HepG2 (cell line): ENCODE results near the gene CFAP210. TPM values are rescaled to one million over a fixed set of nuclear protein-coding genes. Genes with fewer than 3 reads are reported as not detected.

Experiments used
- ATAC-seq: fragments of 200-7000 bp; cut with Tn5 transposase; 3 replicates; pipeline ENCODE4 v1.9.1; 2020; ENCODE audit warnings: mild to moderate bottlenecking, moderate library complexity
- BruUV-seq: library from RNA; stranded (reverse); fragments of 400-500 nt; replicated peaks from 2 replicates; lab custom pipeline; 2021; lab: Mats Ljungman, UMichigan
- CTCF ChIA-PET: fragments of 300-600 bp; formaldehyde crosslinking; extraction: SDS; loops from one replicate; lab custom pipeline; 2021; ENCODE audit warnings: low total read pairs, inconsistent platforms, low intra/inter-chr PET ratio; lab: Yijun Ruan, JAX
- POLR2A ChIA-PET: fragments of 350-600 bp; sonication (Branson Sonifier 250); formaldehyde crosslinking; loops from one replicate; lab custom pipeline; 2020; ENCODE audit warnings: antibody characterized with exemption, inconsistent platforms; lab: Yijun Ruan, JAX
- DNase-seq: peaks from one replicate; pipeline ENCODE4 v3.0.0-alpha.2; 2015; ENCODE audit warnings: low spot score
- FAIRE-seq: peaks from 3 replicates; lab custom pipeline; 2011; peaks lifted over from hg19 to GRCh38; lab: Jason Lieb, UNC
- H2AFZ ChIP-seq: one replicate; pipeline ENCODE4 v1.6.1; 2011; ENCODE audit warnings: low read length, inconsistent platforms
- H3K27ac ChIP-seq: fragments of 300-600 bp; 3 replicates; pipeline ENCODE4 v1.8.0; 2011; ENCODE audit warnings: mixed run types, mild to moderate bottlenecking, mixed read lengths, low read length, inconsistent platforms; ENCODE audit not compliant: insufficient read depth; ENCODE audit errors: extremely low read length
- H3K27me3 ChIP-seq, 2 experiments: fragments of 200-600 bp in 1 of 2; 2 replicates in 1 of 2; 3 replicates in 1 of 2; pipeline versions ENCODE4 v1.6.0 to v1.8.0; 2011; ENCODE audit warnings: low read length in 2 of 2, mild to moderate bottlenecking in 2 of 2, moderate library complexity in 2 of 2, inconsistent platforms in 1 of 2; ENCODE audit not compliant: insufficient read depth in 2 of 2, control insufficient read depth in 1 of 2
- H3K36me3 ChIP-seq, 2 experiments: fragments of 200-600 bp in 1 of 2; replicated peaks in 1 of 2; 2 replicates in 1 of 2; 3 replicates in 1 of 2; pipeline versions ENCODE4 v1.5.1 to v1.8.0; 2011; ENCODE audit warnings: low read length in 2 of 2, inconsistent platforms in 1 of 2; ENCODE audit not compliant: insufficient read depth in 2 of 2, control insufficient read depth in 1 of 2
- H3K4me1 ChIP-seq: 2 replicates; pipeline ENCODE4 v1.5.1; 2012; ENCODE audit warnings: low read length, inconsistent platforms; ENCODE audit not compliant: insufficient read depth
- H3K4me2 ChIP-seq: 2 replicates; pipeline ENCODE4 v1.6.0; 2011; ENCODE audit warnings: low read depth, low read length, inconsistent platforms
- H3K4me3 ChIP-seq, 3 experiments: fragments of 200-600 bp in 1 of 3; sonication (generic), shearing (Covaris generic) in 1 of 3; replicated peaks in 1 of 3; 2 replicates each; pipeline ENCODE4 v1.5.1; 2011 to 2016; ENCODE audit warnings: low read length in 3 of 3, inconsistent platforms in 2 of 3, low read depth in 2 of 3, mild to moderate bottlenecking in 2 of 3, control low read depth in 1 of 3, mixed read lengths in 1 of 3; ENCODE audit not compliant: insufficient read depth in 1 of 3
- H3K79me2 ChIP-seq: one replicate; pipeline ENCODE4 v1.6.1; 2011; ENCODE audit warnings: low read length, inconsistent platforms; ENCODE audit not compliant: insufficient read depth
- H3K9ac ChIP-seq: 2 replicates; pipeline ENCODE4 v1.6.0; 2011; ENCODE audit warnings: mild to moderate bottlenecking, low read depth, low read length, inconsistent platforms; ENCODE audit not compliant: insufficient read depth
- H3K9me3 ChIP-seq: 2 replicates; pipeline ENCODE4 v1.5.1; 2012; ENCODE audit warnings: mild to moderate bottlenecking, low read length
- H4K20me1 ChIP-seq: 2 replicates; pipeline ENCODE4 v1.6.0; 2011; ENCODE audit warnings: inconsistent platforms, mild to moderate bottlenecking, low read length, moderate library complexity; ENCODE audit not compliant: insufficient read depth
- AFF4 ChIP-seq: sonication (generic); formaldehyde crosslinking; IDR thresholded peaks from 2 replicates; pipeline ENCODE4 v1.4.0; 2020; ENCODE audit warnings: missing genetic modification reagents
- AGO1 ChIP-seq: fragments of 200-400 bp; formaldehyde crosslinking; IDR thresholded peaks from 2 replicates; pipeline ENCODE4 v1.6.1; 2017; ENCODE audit warnings: mild to moderate bottlenecking, low read depth, low read length, moderate library complexity; ENCODE audit not compliant: poor library complexity, severe bottlenecking
- BHLHE40 ChIP-seq: IDR thresholded peaks from 2 replicates; pipeline ENCODE4 v1.6.1; 2011; ENCODE audit warnings: low read length, improper control_type of control experiment
- DR1 ChIP-seq: sonication (generic); formaldehyde crosslinking; IDR thresholded peaks from 2 replicates; pipeline ENCODE4 v1.8.0; 2021; ENCODE audit warnings: mild to moderate bottlenecking, missing genetic modification reagents, inconsistent platforms
- FOXJ3 ChIP-seq: sonication (generic); formaldehyde crosslinking; IDR thresholded peaks from 2 replicates; pipeline ENCODE4 v1.4.0; 2020; ENCODE audit warnings: missing genetic modification reagents, mild to moderate bottlenecking, borderline replicate concordance
- IRF2 ChIP-seq: IDR thresholded peaks from 2 replicates; pipeline ENCODE4 v1.6.1; 2018; ENCODE audit warnings: missing genetic modification reagents, missing compliant biosample characterization
- KDM1A ChIP-seq: IDR thresholded peaks from 2 replicates; pipeline ENCODE4 v1.6.1; 2016; ENCODE audit warnings: missing compliant biosample characterization
- MATR3 ChIP-seq: sonication (generic); formaldehyde crosslinking; IDR thresholded peaks from 2 replicates; pipeline ENCODE4 v1.4.0; 2020; ENCODE audit warnings: missing genetic modification reagents
- NRL ChIP-seq: sonication (generic); formaldehyde crosslinking; IDR thresholded peaks from 2 replicates; pipeline ENCODE4 v1.5.0; 2020; ENCODE audit warnings: missing genetic modification reagents, mild to moderate bottlenecking, moderate library complexity, borderline replicate concordance
- PAX8 ChIP-seq: sonication (generic); formaldehyde crosslinking; IDR thresholded peaks from 2 replicates; pipeline ENCODE4 v1.8.0; 2022; ENCODE audit warnings: mild to moderate bottlenecking, missing genetic modification reagents, borderline replicate concordance
- RBM22 ChIP-seq: fragments of 200-400 bp; formaldehyde crosslinking; optimal IDR thresholded peaks from 2 replicates; pipeline ENCODE3; 2017; ENCODE audit warnings: mild to moderate bottlenecking, low read length, moderate library complexity
- RXRA ChIP-seq: sonication (generic); formaldehyde crosslinking; IDR thresholded peaks from 2 replicates; pipeline ENCODE4 v1.5.1; 2020; ENCODE audit warnings: missing genetic modification reagents
- SRSF4 ChIP-seq: fragments of 200-400 bp; formaldehyde crosslinking; IDR thresholded peaks from one replicate; pipeline ENCODE4 v1.6.1; 2018; ENCODE audit warnings: mild to moderate bottlenecking, low read depth, low read length, moderate library complexity; ENCODE audit not compliant: poor library complexity, severe bottlenecking
- STAT5B ChIP-seq: sonication (generic); formaldehyde crosslinking; IDR thresholded peaks from 2 replicates; pipeline ENCODE4 v1.4.0; 2020; ENCODE audit warnings: missing genetic modification reagents
- SYNCRIP ChIP-seq: fragments of 200-400 bp; formaldehyde crosslinking; IDR thresholded peaks from 2 replicates; pipeline ENCODE4 v1.6.1; 2018; ENCODE audit warnings: mild to moderate bottlenecking, low read depth, low read length; ENCODE audit not compliant: insufficient read depth
- TFDP2 ChIP-seq: sonication (generic); formaldehyde crosslinking; IDR thresholded peaks from 2 replicates; pipeline ENCODE4 v1.4.0; 2020; ENCODE audit warnings: missing genetic modification reagents
- ZBTB1 ChIP-seq: sonication (generic); formaldehyde crosslinking; IDR thresholded peaks from 2 replicates; pipeline ENCODE4 v1.4.0; 2020; ENCODE audit warnings: missing genetic modification reagents, borderline replicate concordance
- ZNF331 ChIP-seq: sonication (generic); formaldehyde crosslinking; IDR thresholded peaks from 2 replicates; pipeline ENCODE4 v1.4.0; 2020; ENCODE audit warnings: missing genetic modification reagents
- ZNF674 ChIP-seq: sonication (generic); formaldehyde crosslinking; IDR thresholded peaks from 2 replicates; pipeline ENCODE4 v1.5.0; 2020; ENCODE audit warnings: low read depth, mild to moderate bottlenecking, missing genetic modification reagents
- ZNF740 ChIP-seq: sonication (generic); formaldehyde crosslinking; IDR thresholded peaks from 2 replicates; pipeline ENCODE4 v1.4.0; 2020; ENCODE audit warnings: missing genetic modification reagents
- WGBS: methylation state at CpG from one replicate; pipeline ENCODE4 v1.1.6; 2017; ENCODE audit warnings: low lambda C conversion rate; 5-methylcytosine and 5-hydroxymethylcytosine counted together
- in situ Hi-C: cut with HindIII; loops from 2 replicates; pipeline ENCODE4 v1.10.0; 2017; ENCODE audit warnings: low pct_unique_long_range_greater_than_20kb; ENCODE audit not compliant: extremely low pct_ligation_motif_present
- intact Hi-C: fragments of 100-400 bp; cut with micrococcal nuclease; formaldehyde crosslinking; loops from one replicate; pipeline ENCODE4 v1.10.0; 2022; ENCODE audit not compliant: unreplicated experiment
- polyA plus RNA-seq, 8 experiments: library from polyadenylated mRNA; depleted of rRNA in 3 of 8; stranded (reverse) in 7 of 8; unstranded in 1 of 8; fragments of >200 nt; fragmentation: Illumina TruSeq in 4 of 8; extraction: Trizol in 4 of 8; gene quantifications; 2 replicates each; pipeline versions ENCODE4 v1.2.1 to v1.2.3, GENCODE V29; 2011 to 2016; ENCODE audit warnings: low read depth in 4 of 8, missing spikeins in 1 of 8, mixed read lengths in 1 of 8; ENCODE audit not compliant: insufficient read depth in 1 of 8
- total RNA-seq, 5 experiments: library from RNA; depleted of rRNA; stranded (reverse); fragments of >200 nt; fragmentation: Illumina TruSeq; extraction: Trizol; gene quantifications; 2 replicates each; pipeline ENCODE4 v1.2.3, GENCODE V29; 2016; ENCODE audit warnings: low read depth in 1 of 5

CFAP210 gene
- total and polyA plus RNA-seq, 2 of the 13 experiments (the other 11 are each of a cell fraction or from before 2014, with no cell fraction given) = 0.18 TPM; not detected in 1

- FAIRE-seq (no peak), DNase-seq (no peak), ATAC-seq (no peak)
- BruUV-seq = no TSS peak
- TF ChIP-seq IRF2 (CRISPR knock-in tag) (no peak), STAT5B (CRISPR knock-in tag) (no peak), TFDP2 (CRISPR knock-in tag) (no peak), BHLHE40 (no peak), RBM22 (no peak), AGO1 (no peak), PAX8 (no peak), ZBTB1 (CRISPR knock-in tag) (no peak), FOXJ3 (no peak), KDM1A (CRISPR knock-in tag) (no peak), NRL (CRISPR knock-in tag) (no peak), ZNF674 (no peak), RXRA (CRISPR knock-in tag) (no peak), SRSF4 (no peak), ZNF331 (CRISPR knock-in tag) (no peak), ZNF740 (CRISPR knock-in tag) (no peak), SYNCRIP (no peak), AFF4 (CRISPR knock-in tag) (no peak), MATR3 (CRISPR knock-in tag) (no peak), DR1 (no peak)
- H4K20me1 ChIP-seq = no peaks in the 10 kb centered on the region
- no peaks in the 10 kb centered on the region for H3K79me2 ChIP-seq
- ChIA-PET CTCF (no interaction called here), POLR2A (interaction anchor here (1.9 to 2.4 kb wide), 2 partner anchors 9 to 13 kb away, joined by 8 to 20 read pairs; partner anchors contain the start of genes CFAP210 and PHOSPHO2)
- no peak overlapping the region for H2AFZ ChIP-seq
- intact Hi-C loops (no loop called here), in situ Hi-C loops (no loop called here)
- H3K9ac ChIP-seq = no peak overlapping the region
- H3K4me2 ChIP-seq = no peak overlapping the region
- peaks cover 1% of the 10 kb centered on the region; the same call in 1 of the 2 replicates for H3K4me1 ChIP-seq
- no peaks in the 10 kb centered on the region for H3K9me3 ChIP-seq
- no peak overlapping the region for H3K4me3 ChIP-seq
- 97% methylated on average over 3 of the region's 3 CpGs for whole genome bisulfite sequencing
- H3K36me3 ChIP-seq = peaks cover 5 to 23% of the 10 kb centered on the region in 2 experiments
- no peak overlapping the region for H3K27ac ChIP-seq
- no peaks in the 10 kb centered on the region for H3K27me3 ChIP-seq
Observed at GRCh38 chr2:169702996-169703395, 8.8 kb upstream of the CFAP210 start.
